H1 (cell line): ENCODE measurements around the gene CD163. TPM values are rescaled to one million over a fixed set of nuclear protein-coding genes. Genes with fewer than 3 reads are reported as not detected.

Experiments used
- CTCF ChIA-PET: fragments of 300-600 bp; sonication (Branson Sonifier 250); formaldehyde crosslinking; loops from one replicate; lab custom pipeline; 2021; ENCODE audit not compliant: partially characterized antibody; lab: Charles Lee
- POLR2A ChIA-PET: fragments of 300-600 bp; sonication (Branson Sonifier 250); formaldehyde crosslinking; loops from one replicate; lab custom pipeline; 2021; ENCODE audit warnings: inconsistent platforms; ENCODE audit not compliant: partially characterized antibody; lab: Charles Lee
- DNase-seq, 2 experiments: peaks; one replicate each; pipeline versions ENCODE4 v3.0.0 to v3.0.0-alpha.2; 2010 to 2022; ENCODE audit warnings: low spot score in 2 of 2, low read depth in 1 of 2, mixed read lengths in 1 of 2
- FAIRE-seq: peaks from 2 replicates; lab custom pipeline; 2011; peaks lifted over from hg19 to GRCh38; lab: Jason Lieb, UNC
- H2AFZ ChIP-seq: 2 replicates; pipeline ENCODE4 v1.8.1; 2012; ENCODE audit warnings: low read length, inconsistent platforms
- H2AK5ac ChIP-seq: 2 replicates; pipeline ENCODE4 v1.6.1; 2013; ENCODE audit warnings: low read depth, low read length
- H2BK120ac ChIP-seq: replicated peaks from 2 replicates; pipeline ENCODE3; 2013; ENCODE audit warnings: low read depth, low read length, inconsistent platforms
- H2BK12ac ChIP-seq: 2 replicates; pipeline ENCODE4 v1.6.1; 2013; ENCODE audit warnings: low read depth, low read length
- H2BK15ac ChIP-seq: 2 replicates; pipeline ENCODE4 v1.6.1; 2013; ENCODE audit warnings: low read length
- H2BK20ac ChIP-seq: 2 replicates; pipeline ENCODE4 v1.6.1; 2013; ENCODE audit warnings: low read length
- H2BK5ac ChIP-seq: 2 replicates; pipeline ENCODE4 v1.6.1; 2013; ENCODE audit warnings: low read depth, low read length
- H3K14ac ChIP-seq: 2 replicates; pipeline ENCODE4 v1.6.1; 2013; ENCODE audit warnings: inconsistent platforms; ENCODE audit not compliant: insufficient read length
- H3K18ac ChIP-seq: 2 replicates; pipeline ENCODE4 v1.6.1; 2013; ENCODE audit warnings: low read length; ENCODE audit errors: extremely low read depth
- H3K23ac ChIP-seq: 2 replicates; pipeline ENCODE4 v1.6.1; 2013; ENCODE audit warnings: inconsistent platforms; ENCODE audit not compliant: insufficient read length
- H3K23me2 ChIP-seq: 2 replicates; pipeline ENCODE4 v1.6.1; 2013; ENCODE audit warnings: low read depth, low read length
- H3K27ac ChIP-seq: 2 replicates; pipeline ENCODE4 v1.6.1; 2011; ENCODE audit warnings: low read depth, low read length, inconsistent platforms
- H3K27me3 ChIP-seq, 4 experiments: replicated peaks in 1 of 4; 1 replicate in 1 of 4; 2 replicates in 3 of 4; pipeline versions ENCODE4 v1.6.1 to v1.8.1; 2011 to 2013; ENCODE audit warnings: low read length in 3 of 4, mild to moderate bottlenecking in 3 of 4, inconsistent platforms in 2 of 4, mixed read lengths in 2 of 4, moderate library complexity in 1 of 4; ENCODE audit not compliant: control insufficient read depth in 3 of 4, insufficient read depth in 3 of 4; ENCODE audit errors: extremely low read depth in 1 of 4
- H3K36me3 ChIP-seq, 4 experiments: 2 replicates each; pipeline versions ENCODE4 v1.6.1 to v1.8.1; 2011 to 2013; ENCODE audit warnings: mild to moderate bottlenecking in 4 of 4, low read length in 3 of 4, moderate library complexity in 2 of 4, control low read depth in 1 of 4, inconsistent platforms in 1 of 4; ENCODE audit not compliant: insufficient read depth in 4 of 4, control insufficient read depth in 2 of 4
- H3K4ac ChIP-seq: replicated peaks from 2 replicates; pipeline ENCODE3; 2013; ENCODE audit warnings: low read length, low read depth, mixed read lengths, inconsistent platforms; ENCODE audit not compliant: insufficient read length
- H3K4me1 ChIP-seq, 4 experiments: replicated peaks in 1 of 4; 1 replicate in 1 of 4; 2 replicates in 3 of 4; pipeline versions ENCODE4 v1.6.1 to v1.8.1; 2011 to 2013; ENCODE audit warnings: low read length in 3 of 4, inconsistent platforms in 2 of 4, mixed read lengths in 1 of 4; ENCODE audit not compliant: insufficient read depth in 4 of 4, control insufficient read depth in 3 of 4
- H3K4me2 ChIP-seq, 2 experiments: 2 replicates each; pipeline versions ENCODE4 v1.6.1 to v1.8.1; 2011 to 2013; ENCODE audit warnings: low read depth in 2 of 2, low read length in 2 of 2, control low read depth in 1 of 2, inconsistent platforms in 1 of 2, mild to moderate bottlenecking in 1 of 2; ENCODE audit not compliant: insufficient read depth in 1 of 2
- H3K4me3 ChIP-seq, 4 experiments: fragments of 200-600, 300-600 bp in 1 of 4; sonication (generic), shearing (Covaris generic), sonication (Bioruptor Twin) in 1 of 4; 2 replicates each; pipeline versions ENCODE4 v1.5.1 to v1.8.1; 2011 to 2016; ENCODE audit warnings: low read length in 4 of 4, low read depth in 3 of 4, control low read depth in 2 of 4, inconsistent platforms in 2 of 4, mild to moderate bottlenecking in 2 of 4, mixed read lengths in 1 of 4, moderate library complexity in 1 of 4; ENCODE audit not compliant: insufficient read depth in 2 of 4; ENCODE audit errors: extremely low read depth in 1 of 4
- H3K56ac ChIP-seq: replicated peaks from 2 replicates; pipeline ENCODE3; 2013; ENCODE audit warnings: low read depth, mild to moderate bottlenecking, mixed read lengths, low read length, inconsistent platforms; ENCODE audit not compliant: insufficient read length
- H3K79me1 ChIP-seq: 2 replicates; pipeline ENCODE4 v1.6.1; 2013; ENCODE audit warnings: low read depth, low read length, control low read depth
- H3K79me2 ChIP-seq, 2 experiments: 2 replicates each; pipeline versions ENCODE4 v1.6.1 to v1.8.1; 2012 to 2013; ENCODE audit warnings: low read length in 2 of 2, mild to moderate bottlenecking in 2 of 2, inconsistent platforms in 1 of 2; ENCODE audit not compliant: insufficient read depth in 2 of 2, control insufficient read depth in 1 of 2
- H3K9ac ChIP-seq, 4 experiments: replicated peaks in 1 of 4; 1 replicate in 1 of 4; 2 replicates in 3 of 4; pipeline versions ENCODE4 v1.6.1 to v1.8.1; 2011 to 2013; ENCODE audit warnings: low read depth in 3 of 4, low read length in 3 of 4, control low read depth in 2 of 4, mild to moderate bottlenecking in 2 of 4, moderate library complexity in 2 of 4, inconsistent platforms in 1 of 4; ENCODE audit errors: extremely low read depth in 1 of 4
- H3K9me3 ChIP-seq, 2 experiments: 2 replicates each; pipeline versions ENCODE4 v1.6.1 to v1.8.1; 2012 to 2013; ENCODE audit warnings: mild to moderate bottlenecking in 2 of 2, moderate library complexity in 2 of 2, control low read depth in 1 of 2, inconsistent platforms in 1 of 2, low read depth in 1 of 2, low read length in 1 of 2, mixed read lengths in 1 of 2; ENCODE audit not compliant: insufficient read depth in 2 of 2
- H4K20me1 ChIP-seq, 2 experiments: replicated peaks in 1 of 2; 2 replicates each; pipeline versions ENCODE3 to v1.8.1; 2011 to 2013; ENCODE audit warnings: inconsistent platforms in 2 of 2, low read length in 2 of 2, mild to moderate bottlenecking in 1 of 2; ENCODE audit not compliant: insufficient read depth in 2 of 2, control insufficient read depth in 1 of 2
- H4K5ac ChIP-seq: 2 replicates; pipeline ENCODE4 v1.6.1; 2013; ENCODE audit warnings: low read length, low read depth, mixed read lengths, inconsistent platforms; ENCODE audit not compliant: insufficient read length
- H4K8ac ChIP-seq: 2 replicates; pipeline ENCODE4 v1.8.0; 2013; ENCODE audit warnings: mild to moderate bottlenecking, moderate library complexity, low read length, inconsistent platforms; ENCODE audit not compliant: insufficient read depth; ENCODE audit errors: extremely low read depth
- H4K91ac ChIP-seq: replicated peaks from 2 replicates; pipeline ENCODE3; 2013; ENCODE audit warnings: low read length, mixed read lengths, inconsistent platforms; ENCODE audit not compliant: insufficient read length
- ASH2L ChIP-seq: fragments of 200-600, 300-600 bp; sonication (generic); IDR thresholded peaks from one replicate; pipeline ENCODE4 v1.7.1; 2017; ENCODE audit warnings: low read length
- CTCF ChIP-seq, 3 experiments: IDR thresholded peaks; 1 replicate in 2 of 3; 2 replicates in 1 of 3; pipeline versions ENCODE4 v1.5.1 to v1.6.1; 2011; ENCODE audit warnings: low read length in 3 of 3, mild to moderate bottlenecking in 3 of 3, inconsistent platforms in 2 of 3, low read depth in 1 of 3, moderate library complexity in 1 of 3; ENCODE audit not compliant: insufficient read depth in 1 of 3; ENCODE audit errors: control extremely low read depth in 1 of 3
- E2F6 ChIP-seq: IDR thresholded peaks from 2 replicates; pipeline ENCODE4 v1.6.1; 2012; ENCODE audit warnings: inconsistent platforms
- NANOG ChIP-seq: IDR thresholded peaks from 2 replicates; pipeline ENCODE4 v1.6.1; 2011; ENCODE audit warnings: low read length, low read depth, mild to moderate bottlenecking, inconsistent platforms; ENCODE audit not compliant: insufficient read depth, poor library complexity, severe bottlenecking
- POLR2AphosphoS5 ChIP-seq: IDR thresholded peaks from 2 replicates; pipeline ENCODE4 v1.6.1; 2011; ENCODE audit warnings: low read depth, low read length
- POU5F1 ChIP-seq: IDR thresholded peaks from 2 replicates; pipeline ENCODE4 v1.6.1; 2011; ENCODE audit warnings: low read depth, mild to moderate bottlenecking, low read length, moderate library complexity
- SRF ChIP-seq: IDR thresholded peaks from 2 replicates; pipeline ENCODE4 v1.6.1; 2011; ENCODE audit warnings: mild to moderate bottlenecking, low read depth, low read length, moderate library complexity
- WGBS, 2 experiments: shearing (Covaris generic) in 1 of 2; methylation state at CpG; one replicate each; pipeline versions ENCODE4 v1.1.6 to v1.1.7; 2013 to 2015; ENCODE audit warnings: low lambda C conversion rate in 2 of 2, mixed read lengths in 2 of 2, inconsistent platforms in 1 of 2, low coverage in 1 of 2, missing lambda C conversion rate in 1 of 2; ENCODE audit not compliant: insufficient replicate concordance in 2 of 2, insufficient coverage in 1 of 2, insufficient read length in 1 of 2; ENCODE audit errors: extremely low coverage in 1 of 2, missing lambda C conversion rate in 1 of 2; 5-methylcytosine and 5-hydroxymethylcytosine counted together
- polyA plus RNA-seq, 7 experiments: library from polyadenylated mRNA; depleted of rRNA in 3 of 7; stranded (reverse) in 5 of 7; unstranded in 2 of 7; fragments of >200 nt in 5 of 7; fragments of 200-250 nt in 2 of 7; gene quantifications; 1 replicate in 5 of 7; 2 replicates in 1 of 7; 4 replicates in 1 of 7; pipeline versions ENCODE4 v1.2.1 to v1.2.3, GENCODE V29; 2011 to 2013; ENCODE audit warnings: missing spikeins in 2 of 7, mixed read lengths in 2 of 7
- total RNA-seq: library from RNA; stranded (reverse); fragmentation: NEBNext Ultra II Directional; extraction: Animal tissue kit (Norgen Biotek cat#: 25700); gene quantifications from 2 replicates; pipeline ENCODE4 v1.2.1, GENCODE V29; 2021

CD163 gene
- total and polyA plus RNA-seq, 2 of the 8 experiments (the other 6 are each of a cell fraction or from before 2014, with no cell fraction given): 0.02 TPM; not detected in 1

GRCh38 chr12:7439579-7440505 lies 63.7 kb downstream of the CD163 start:
- Histone ChIP-seq H2BK20ac (no peak overlapping the region), H2BK5ac (no peak overlapping the region; the same call in 1 of the 2 replicates), H3K56ac (no peak overlapping the region), H4K20me1 (no peaks in the 10 kb centered on the region), H4K8ac (peak overlapping the region; percentile 89; the same call in 1 of the 2 replicates), H3K4me1 (0 out of 7 replicates have a peak, but pooled peaks cover 0 to 2% (median 0%) of the 10 kb centered on the region in 4 experiments), H3K14ac (no peak overlapping the region), H2BK15ac (no peak overlapping the region), H4K5ac (peak overlapping the region; percentile 43), H2AFZ (peak overlapping the region; percentile 88; the same call in 1 of the 2 replicates), H3K23me2 (no peaks in the 10 kb centered on the region), H3K79me2 (no peaks in the 10 kb centered on the region), H2AK5ac (no peak overlapping the region), H3K36me3 (no peaks in the 10 kb centered on the region), H3K27me3 (no peaks in the 10 kb centered on the region; a peak in 2 of 7 replicates), H2BK12ac (no peak overlapping the region), H3K9me3 (peaks cover 0 to 3% of the 10 kb centered on the region in 2 experiments; a peak in 1 of 4 replicates), H4K91ac (no peak overlapping the region), H3K4ac (no peak overlapping the region), H3K79me1 (no peaks in the 10 kb centered on the region), H3K4me2 (peak overlapping the region; percentile 63 to 66), H2BK120ac (no peak overlapping the region), H3K23ac (no peak overlapping the region), H3K27ac (peak overlapping the region; percentile 60; the same call in 1 of the 2 replicates), H3K9ac (peak overlapping the region; percentile 25 to 67 (median 57); a peak in 4 of 7 replicates), H3K18ac (peak overlapping the region; percentile 32; the same call in 1 of the 2 replicates), H3K4me3 (peak overlapping the region; percentile 38 to 62 (median 47))
- DNase-seq (peak; percentile 31 to 77), FAIRE-seq (peak; percentile 75)
- ChIA-PET POLR2A (interaction anchor here (0.6 to 1.3 kb wide), 7 partner anchors 9 to 403 kb away, joined by 3 to 5 read pairs (median 3); no protein-coding TSS in a partner anchor), CTCF (interaction anchor here (0.8 to 0.9 kb wide), 2 partner anchors 21 to 66 kb away, joined by 3 read pairs; no protein-coding TSS in a partner anchor)
- 9% methylated on average over 66 of the region's 84 CpGs; no CpG with 5 or more reads in 1 of the 2 experiments for WGBS, 2 experiments
- no peak for TF ChIP-seq POU5F1
- TF ChIP-seq E2F6: peak; percentile 96
- TF ChIP-seq POLR2AphosphoS5: peak; percentile 55; the same call in 1 of the 2 replicates
- peak; percentile 32 for TF ChIP-seq NANOG
- TF ChIP-seq SRF: no peak
- peak; percentile 90 for TF ChIP-seq ASH2L
- peak; percentile 24 to 44 (median 39) for TF ChIP-seq CTCF (IDR thresholded peaks at IDR 0.05; ENCODE audit: control extremely low read depth in 1 of 3, insufficient read depth in 1 of 3, low read depth in 1 of 3, low read length in 3 of 3)
